WTC11 (cell line): Measurements from ENCODE around the gene LRCH4.

Experiments
- ATF2 ChIP-seq: sonication (generic); formaldehyde crosslinking; IDR thresholded peaks from 2 replicates; pipeline ENCODE4 v1.8.1; 2022; ENCODE audit warnings: low read depth, missing genetic modification reagents, borderline replicate concordance
- CBFB ChIP-seq: sonication (generic); formaldehyde crosslinking; IDR thresholded peaks from 2 replicates; pipeline ENCODE4 v1.8.1; 2022; ENCODE audit warnings: mild to moderate bottlenecking, low read depth, missing genetic modification reagents
- CTCF ChIP-seq: fragments of 200-600 bp; IDR thresholded peaks from 2 replicates; pipeline ENCODE4 v1.8.0; 2022; ENCODE audit warnings: antibody characterized with exemption
- MLX ChIP-seq: sonication (generic); formaldehyde crosslinking; IDR thresholded peaks from 2 replicates; pipeline ENCODE4 v1.8.1; 2023; ENCODE audit warnings: mild to moderate bottlenecking, missing genetic modification reagents, moderate library complexity
- NR2C2 ChIP-seq: sonication (generic); formaldehyde crosslinking; IDR thresholded peaks from 2 replicates; pipeline ENCODE4 v1.8.0; 2022; ENCODE audit warnings: mild to moderate bottlenecking, missing genetic modification reagents
- PREB ChIP-seq: sonication (generic); formaldehyde crosslinking; IDR thresholded peaks from 2 replicates; pipeline ENCODE4 v1.8.1; 2022; ENCODE audit warnings: mild to moderate bottlenecking, missing genetic modification reagents, moderate library complexity, borderline replicate concordance
- USF2 ChIP-seq: sonication (generic); formaldehyde crosslinking; IDR thresholded peaks from 2 replicates; pipeline ENCODE4 v1.8.1; 2023; ENCODE audit warnings: mild to moderate bottlenecking, missing genetic modification reagents, moderate library complexity

GRCh38 chr7:100590077-100590737 is 4.3 kb upstream of the LRCH4 start:
- TF ChIP-seq MLX (CRISPR knock-in tag), result no peak
- no peak for TF ChIP-seq USF2 (CRISPR knock-in tag)
- no peak for TF ChIP-seq ATF2 (CRISPR knock-in tag)
- TF ChIP-seq CBFB (CRISPR knock-in tag), result no peak
- TF ChIP-seq CTCF, result no peak
- no peak for TF ChIP-seq PREB (CRISPR knock-in tag)
- no peak for TF ChIP-seq NR2C2 (CRISPR knock-in tag)
